Left kidney (tissue), 2 donors: ENCODE results near the gene ST6GALNAC1. TPM values are rescaled to one million over a fixed set of nuclear protein-coding genes. Genes with fewer than 3 reads are reported as not detected.
"Not testable (repeated sequence)": the region's sequence is repeated elsewhere in the genome, so short reads cannot be mapped to it uniquely, and the experiment has no call there.

Experiments used
- DNase-seq: peaks from one replicate; pipeline ENCODE4 v3.0.0-alpha.2; 2013
- polyA plus RNA-seq: library from polyadenylated mRNA; unstranded; fragments of 120-200 nt; gene quantifications from one replicate; pipeline ENCODE4 v1.2.1, GENCODE V29; 2013; ENCODE audit not compliant: insufficient read length

The ST6GALNAC1 gene
- polyA plus RNA-seq, 1 donor: 0.28 TPM

DNA sequence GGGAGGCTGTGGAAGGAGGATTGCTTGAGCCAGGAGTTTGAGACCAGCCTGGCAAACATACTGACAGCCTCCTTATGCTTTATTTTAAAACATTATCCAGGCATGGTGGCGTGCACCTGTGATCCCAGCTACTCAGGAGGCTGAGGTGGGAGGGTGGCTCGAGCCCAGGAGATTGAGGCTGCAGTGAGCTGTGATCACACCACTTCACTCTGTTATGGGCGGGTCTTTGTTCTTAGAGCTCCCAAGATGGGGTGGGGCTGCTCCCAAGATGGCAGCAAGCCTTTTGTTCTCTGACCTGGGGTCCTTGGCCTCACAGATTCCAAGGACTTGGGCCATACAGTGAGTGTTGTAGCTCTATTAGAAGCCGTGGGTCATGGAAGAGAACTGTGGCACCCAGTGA, 31.8 kb downstream of the ST6GALNAC1 start:
- no peak for DNase-seq

DNA sequence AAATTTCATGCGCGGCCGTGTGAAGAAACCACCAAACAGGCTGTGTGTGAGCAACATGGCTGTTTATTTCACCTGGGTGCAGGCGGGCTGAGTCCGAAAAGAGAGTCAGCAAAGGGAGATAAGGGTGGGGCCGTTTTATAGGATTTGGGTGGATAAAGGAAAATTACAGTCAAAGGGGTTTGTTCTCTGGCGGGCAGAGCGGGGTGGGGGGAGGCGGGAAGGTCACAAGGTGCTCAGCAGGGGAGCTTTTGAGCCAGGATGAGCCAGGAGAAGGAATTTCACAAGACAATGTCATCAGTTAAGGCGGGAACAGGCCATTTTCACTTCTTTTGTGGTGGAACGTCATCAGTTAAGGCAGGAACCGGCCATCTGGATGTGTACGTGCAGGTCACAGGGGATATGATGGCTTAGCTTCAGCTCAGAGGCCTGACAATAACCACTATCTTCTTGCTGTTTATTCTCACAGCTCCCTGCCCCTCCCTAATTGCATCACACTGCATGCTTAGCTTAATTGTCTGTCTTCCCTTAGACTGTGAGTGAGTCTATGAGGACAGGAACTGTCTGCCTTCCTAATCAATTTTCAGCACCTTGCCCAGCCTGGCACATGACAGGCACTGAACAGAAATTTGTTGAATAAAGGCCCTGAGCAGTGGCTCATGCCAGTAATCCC, 32.3 kb downstream of the ST6GALNAC1 start:
- not testable (repeated sequence) for DNase-seq

DNA sequence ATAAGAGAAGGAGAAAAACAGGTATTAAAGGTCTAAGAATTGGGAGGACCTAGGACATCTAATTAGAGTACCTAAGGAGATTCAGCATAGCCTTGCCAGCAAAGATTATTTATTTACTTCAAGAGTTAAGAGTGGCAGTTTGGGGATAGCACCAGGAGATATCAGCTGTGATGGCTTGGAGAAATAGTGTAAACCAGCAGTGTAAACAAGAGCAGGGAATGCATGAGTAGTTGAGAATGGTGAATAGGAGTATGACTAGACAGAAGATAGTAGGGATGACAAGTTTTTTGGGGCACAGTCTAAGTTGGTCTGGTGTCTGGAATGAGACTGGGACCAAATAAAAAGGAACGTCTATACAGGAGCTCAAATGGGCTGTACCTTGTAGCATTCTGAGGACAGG, 36.9 kb downstream of the ST6GALNAC1 start:
- DNase-seq: not testable (repeated sequence)

DNA sequence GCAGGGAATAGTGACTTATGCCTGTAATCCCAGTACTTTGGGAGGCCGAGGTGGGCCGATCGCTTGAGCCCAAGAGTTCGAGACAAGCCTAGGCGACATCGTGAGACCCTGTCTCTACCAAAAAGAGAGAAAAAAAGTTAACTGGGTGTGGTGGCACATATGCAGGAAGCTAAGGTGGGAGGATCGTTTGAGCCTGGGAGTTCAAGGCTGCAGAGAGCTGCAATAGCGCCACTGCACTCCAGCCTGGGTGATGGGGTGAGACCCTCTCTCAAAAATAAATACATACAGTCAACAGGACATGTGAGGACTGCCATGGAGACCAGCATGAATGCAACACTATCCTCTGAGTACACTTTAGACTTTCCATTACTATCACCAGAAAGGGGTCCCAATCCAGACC, 42.5 kb downstream of the ST6GALNAC1 start:
- DNase-seq: no peak

DNA sequence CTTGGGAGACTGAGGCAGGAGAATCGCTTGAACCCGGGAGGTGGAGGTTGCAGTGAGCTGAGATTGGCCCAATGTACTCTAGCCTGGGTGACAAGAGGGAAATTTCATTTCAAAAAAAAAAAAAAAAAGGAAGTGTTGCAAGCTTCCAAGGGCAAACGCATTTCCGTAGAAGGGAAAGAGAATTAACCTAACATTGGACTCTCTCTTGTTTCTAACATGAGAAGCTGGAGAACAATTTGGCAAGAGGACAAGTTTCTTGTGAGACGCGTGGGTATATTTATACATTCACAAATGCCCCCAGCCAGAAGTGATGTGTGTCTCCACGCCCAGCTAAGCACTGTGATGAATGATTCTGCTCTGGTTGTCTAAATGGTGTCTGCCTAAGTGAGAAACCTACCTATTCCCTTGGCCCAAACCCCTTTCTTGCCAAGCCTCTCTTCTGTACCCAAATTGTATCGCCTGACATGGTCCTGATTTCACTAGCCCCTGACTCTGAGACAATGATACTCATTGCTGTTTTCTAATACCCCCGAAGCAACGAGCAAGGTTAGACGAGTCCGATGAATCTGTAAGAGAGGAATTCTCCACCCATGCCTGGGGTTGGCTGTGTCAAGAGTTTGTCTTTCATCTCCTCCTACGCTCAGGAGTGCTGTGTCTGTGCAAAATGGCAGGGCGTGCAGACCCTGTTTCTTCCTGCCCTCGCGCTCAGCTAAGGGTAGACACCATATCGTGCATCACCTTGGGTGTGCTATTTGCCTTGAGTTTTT, 43.7 kb downstream of the ST6GALNAC1 start:
- no peak for DNase-seq

DNA sequence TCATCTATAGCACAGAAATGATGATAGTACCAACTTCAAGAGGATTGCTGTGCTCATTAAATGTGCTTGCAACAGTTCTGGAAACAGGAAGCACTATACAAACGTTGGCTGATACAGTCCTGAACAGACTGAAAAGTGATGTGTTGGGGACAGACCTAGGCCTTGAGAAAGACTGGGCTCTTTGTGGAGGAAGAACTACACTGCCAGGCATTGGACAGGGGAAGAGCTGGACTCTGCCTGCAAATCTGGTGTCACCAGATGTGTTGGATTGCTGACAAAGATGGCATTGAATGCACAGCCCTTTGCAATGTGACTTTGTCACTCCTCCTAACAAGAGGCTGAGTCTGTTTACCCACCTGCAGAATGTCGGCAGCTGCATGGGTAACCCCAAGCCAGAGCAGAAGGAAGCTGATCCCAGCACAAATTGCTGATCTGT, 45.5 kb downstream of the ST6GALNAC1 start:
- DNase-seq: no peak

DNA sequence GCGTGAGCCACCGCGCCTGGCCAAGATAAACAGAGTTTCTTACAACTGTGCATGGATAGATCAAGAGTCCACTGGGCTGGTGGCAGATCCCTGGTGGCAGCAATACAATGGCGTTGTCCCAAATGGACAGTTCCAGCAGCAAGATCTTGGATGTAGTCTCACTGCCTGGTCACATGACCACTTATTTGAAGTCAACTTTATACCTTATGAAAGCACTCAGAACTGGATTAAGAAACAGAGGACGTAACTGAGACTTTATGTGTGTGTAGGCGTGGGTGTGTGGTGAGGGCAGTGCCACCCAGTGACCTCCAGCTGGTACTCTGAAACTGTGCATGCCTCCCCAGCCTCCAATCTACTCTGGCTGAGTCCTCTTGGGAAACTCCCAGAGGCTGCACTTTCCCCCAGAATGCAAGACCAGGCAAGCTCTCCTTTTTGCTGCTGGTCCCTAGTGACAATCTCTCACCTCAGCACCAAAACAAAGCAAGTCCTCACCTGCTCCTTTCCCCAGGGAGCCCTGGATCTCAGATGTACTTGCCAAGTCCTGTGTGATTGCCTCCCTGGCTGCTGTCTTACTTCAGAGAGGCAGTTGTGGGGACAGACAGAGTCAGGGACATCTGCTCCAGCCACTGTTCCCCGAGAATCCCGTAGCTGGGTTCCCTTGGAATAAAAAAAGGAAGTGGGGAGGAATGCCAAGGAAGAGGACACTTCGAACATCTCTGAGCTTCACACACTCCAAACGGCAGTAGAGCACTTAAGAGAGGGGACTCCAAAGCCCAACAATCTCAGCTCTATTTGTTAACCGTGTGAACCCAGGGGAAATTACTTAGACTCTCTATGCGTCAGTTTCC, 46.2 kb downstream of the ST6GALNAC1 start:
- DNase-seq: no peak

DNA sequence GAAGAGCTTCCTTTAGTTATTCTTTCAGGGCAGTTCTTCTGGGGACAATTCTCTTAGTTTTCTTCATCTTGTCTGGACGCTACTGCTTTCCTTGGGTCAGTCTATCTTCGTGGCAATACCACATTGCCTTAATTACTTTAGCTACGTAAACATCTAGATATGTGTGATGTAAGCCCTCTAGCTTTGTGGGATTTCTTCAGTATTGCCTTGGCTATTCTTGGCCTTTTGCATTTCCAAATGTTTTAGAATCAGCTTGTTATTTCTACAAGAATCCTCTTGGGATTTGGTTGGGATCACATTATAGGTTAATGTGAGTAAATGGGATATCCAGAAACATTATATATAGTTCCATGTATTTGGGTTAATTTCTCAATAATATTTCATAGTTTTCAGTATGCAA, 48.9 kb downstream of the ST6GALNAC1 start:
- DNase-seq: no peak

DNA sequence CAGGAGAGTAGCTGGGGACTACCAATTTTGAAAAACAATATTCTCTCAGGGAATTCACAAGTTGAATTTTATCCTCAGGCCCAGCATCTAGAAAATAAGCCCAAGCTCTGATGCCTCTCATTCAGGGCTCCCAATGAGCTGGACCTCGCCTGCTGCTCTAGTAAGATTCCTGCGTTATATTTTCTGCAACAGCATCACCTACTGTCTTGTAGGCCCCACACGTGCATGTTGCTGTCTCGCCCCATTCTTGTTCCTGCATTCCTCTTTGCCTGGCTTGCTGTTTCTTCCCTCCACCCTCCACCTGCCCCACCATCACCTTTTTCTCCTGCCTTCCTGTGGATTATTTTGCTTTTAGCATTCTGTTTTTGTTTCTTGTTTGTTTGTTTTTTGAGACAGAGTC, 49.6 kb downstream of the ST6GALNAC1 start:
- DNase-seq: no peak

DNA sequence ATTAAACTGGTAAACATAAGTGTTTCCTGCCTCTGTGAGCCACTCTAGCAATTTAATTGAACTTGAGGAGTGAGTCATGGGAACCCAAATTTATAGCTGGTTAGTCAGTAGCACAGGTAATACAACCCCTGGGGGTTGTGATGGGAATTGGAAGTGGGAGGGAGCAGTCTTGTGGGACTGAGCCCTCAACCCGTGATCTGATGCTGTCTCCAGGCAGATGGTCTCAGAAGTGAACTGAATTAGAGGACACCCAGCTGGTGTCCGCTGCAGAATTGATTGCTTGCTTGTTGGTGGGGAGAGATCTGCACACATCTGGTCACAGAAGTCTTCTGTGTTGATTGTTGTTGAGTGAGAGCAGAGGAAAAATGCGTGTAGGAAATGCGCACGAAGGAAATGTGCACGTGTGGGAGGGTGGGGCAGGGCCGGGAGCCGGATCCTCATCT, 50.2 kb downstream of the ST6GALNAC1 start:
- no peak for DNase-seq

DNA sequence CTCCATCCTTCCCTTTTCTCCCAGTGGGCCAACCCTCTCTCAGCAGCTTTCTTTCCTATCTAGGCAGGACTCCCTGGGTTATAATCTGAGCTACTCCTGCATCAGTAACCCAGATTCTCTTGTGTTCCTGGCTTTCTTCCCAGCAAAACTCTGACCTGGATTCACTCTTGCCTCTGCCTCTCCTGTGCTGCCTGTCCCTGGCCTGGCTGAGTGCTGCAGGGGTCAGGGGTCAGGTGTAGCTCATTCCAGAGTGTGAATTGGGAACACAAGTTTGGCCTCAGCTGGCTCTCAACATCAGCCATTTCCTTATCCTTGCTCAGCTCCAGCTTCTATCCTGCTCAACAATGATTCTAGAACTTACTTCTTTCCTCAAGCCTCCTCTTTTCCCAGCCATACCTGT, 55.4 kb downstream of the ST6GALNAC1 start:
- DNase-seq: no peak

DNA sequence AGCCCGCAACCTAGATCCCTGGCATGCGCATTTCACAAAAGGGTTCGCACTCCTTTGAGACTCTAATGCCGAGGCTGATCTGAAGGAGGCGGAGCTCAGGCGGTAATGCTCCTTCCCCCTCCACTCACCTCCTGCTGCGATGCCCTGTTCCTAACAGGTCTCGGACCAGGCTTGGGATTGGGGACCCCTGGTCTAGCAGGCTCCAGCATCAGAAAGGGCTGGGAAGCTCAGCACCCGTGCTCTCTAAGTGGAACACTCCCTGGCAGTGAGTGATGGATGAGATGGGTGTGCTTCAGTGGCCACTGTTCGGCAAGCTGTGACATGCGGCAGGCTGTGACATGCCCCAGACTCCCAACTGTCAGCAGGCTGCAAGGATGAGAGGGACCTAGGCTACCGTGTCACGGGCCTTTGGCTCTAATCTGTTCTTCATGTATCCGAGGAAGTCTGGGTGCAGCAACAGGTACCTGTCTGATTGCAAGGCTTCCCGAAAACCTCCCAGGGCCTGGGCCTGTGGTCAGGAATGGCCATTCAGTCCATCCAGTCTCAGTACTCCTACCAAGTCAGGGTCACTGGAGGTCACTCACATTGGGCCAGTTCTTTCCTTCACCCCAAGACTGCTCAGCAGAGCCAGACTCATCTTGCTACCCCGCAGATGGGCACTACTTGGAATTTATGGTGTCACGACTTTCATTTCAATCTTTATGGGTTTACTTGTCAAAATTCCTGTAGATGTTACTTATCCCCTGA, 56.6 kb downstream of the ST6GALNAC1 start:
- DNase-seq: no peak

DNA sequence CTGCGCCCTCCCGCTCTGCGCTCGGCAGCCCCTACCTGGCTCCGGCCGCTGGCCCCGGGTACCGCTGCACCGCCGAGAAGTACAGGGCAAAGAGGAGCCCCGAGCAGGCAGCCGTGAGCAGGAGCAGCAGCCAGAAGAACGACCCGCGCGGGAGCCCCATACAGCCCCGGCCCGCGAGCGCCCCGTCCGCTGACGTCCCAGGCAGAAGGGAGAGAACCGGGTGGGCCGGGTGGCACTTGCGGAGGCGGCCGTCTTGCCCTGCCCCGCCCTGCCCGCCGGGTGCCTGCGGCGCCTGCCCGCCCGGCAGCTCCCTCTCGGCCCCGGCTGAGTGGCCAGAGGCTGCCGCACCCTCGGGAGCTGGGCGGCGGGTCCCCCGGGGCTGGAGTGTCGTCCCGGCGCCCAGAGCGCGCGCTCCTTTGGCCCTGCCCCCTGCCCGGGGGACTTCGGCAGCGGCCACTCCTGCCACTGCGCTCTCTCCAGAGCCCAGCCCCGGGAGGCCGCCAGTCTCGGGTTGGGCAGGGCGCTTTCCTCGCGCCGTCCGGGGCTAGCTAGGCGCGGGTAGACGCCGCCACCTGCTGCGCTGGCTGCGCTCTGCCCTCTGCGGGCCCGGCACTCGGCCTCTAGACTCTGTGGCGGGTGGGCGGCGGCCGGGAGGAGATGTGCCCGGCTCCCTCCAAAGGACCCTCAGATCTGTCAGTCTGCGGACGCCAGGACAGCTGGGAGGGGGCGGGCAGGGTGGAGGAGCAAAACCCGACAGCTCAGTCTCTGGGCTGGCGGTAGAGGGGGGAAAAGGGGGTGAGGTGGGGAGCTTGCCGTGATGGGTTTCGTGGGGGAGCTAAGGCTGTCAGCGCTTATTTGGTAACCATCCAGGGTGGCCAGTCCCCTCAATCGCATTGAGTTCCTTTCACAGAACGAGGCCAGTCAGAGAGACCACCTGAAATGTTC, 57.6 kb downstream of the ST6GALNAC1 start, which contains the start of gene ST6GALNAC2:
TSS of gene ST6GALNAC2 (minus strand) at position 212 of the 945 bp plus-strand sequence. CDS start at position 160, 52 bp downstream.
- DNase-seq: peak; percentile 58

DNA sequence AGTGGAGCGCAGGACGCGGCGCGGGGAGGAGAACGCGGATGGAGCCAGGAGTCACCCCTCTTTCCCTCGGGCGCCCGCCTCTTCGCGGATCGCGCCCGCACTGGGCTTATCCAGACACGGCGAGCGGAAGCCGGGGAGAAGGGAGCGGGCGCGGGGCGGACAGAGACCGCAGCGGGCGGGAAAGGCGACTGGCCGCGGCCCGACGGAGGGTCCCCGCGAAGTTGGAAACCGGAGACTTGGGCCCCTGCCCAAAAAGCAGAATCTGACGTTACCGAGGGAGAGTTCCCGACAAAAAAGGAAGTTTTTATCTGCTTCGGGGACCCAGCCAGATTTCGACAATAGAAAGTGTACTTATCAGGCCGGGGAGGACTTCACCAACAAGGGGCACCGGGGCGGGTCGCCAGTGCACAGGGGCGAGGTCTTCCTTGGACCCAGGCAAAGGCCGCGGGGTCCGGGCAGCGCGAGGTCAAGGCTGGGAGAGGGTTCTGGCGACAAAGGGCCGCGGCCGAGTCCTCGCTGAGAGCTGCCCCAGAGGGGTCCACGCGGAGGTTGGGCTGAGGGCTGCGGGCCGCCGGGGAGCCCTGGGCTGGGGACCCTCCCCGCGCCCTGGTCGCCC, 58.4 kb downstream of the ST6GALNAC1 start:
- DNase-seq: no peak

DNA sequence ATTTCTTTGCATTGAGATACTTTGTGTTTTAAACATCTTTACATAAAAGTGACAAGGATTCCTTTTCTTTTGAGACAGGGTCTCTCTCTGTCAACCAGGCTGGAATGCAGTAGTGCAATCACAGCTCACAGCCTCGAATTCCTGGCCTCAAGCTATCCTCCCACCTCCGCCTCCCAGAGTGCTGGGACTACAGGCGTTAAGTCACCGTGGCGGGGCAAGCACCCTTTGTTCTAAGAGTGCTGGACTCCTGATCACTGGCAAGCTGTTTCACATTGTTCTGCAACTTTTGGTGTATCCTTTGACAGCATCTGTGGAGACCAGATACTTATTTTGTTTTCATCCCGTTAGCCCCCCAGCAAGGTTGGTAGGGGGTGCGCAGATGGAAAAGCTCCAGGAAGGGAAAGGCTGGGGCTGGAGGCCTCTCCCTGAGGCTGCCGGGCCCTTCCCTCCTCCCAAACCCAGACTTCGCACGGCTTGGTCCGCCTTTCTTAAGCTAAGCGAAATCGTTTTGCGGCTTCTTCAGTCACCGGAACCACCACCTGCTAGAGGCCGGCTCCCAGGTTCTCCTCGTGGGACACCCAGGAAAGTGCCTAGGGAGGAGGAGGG, 59.0 kb downstream of the ST6GALNAC1 start:
- no peak for DNase-seq

DNA sequence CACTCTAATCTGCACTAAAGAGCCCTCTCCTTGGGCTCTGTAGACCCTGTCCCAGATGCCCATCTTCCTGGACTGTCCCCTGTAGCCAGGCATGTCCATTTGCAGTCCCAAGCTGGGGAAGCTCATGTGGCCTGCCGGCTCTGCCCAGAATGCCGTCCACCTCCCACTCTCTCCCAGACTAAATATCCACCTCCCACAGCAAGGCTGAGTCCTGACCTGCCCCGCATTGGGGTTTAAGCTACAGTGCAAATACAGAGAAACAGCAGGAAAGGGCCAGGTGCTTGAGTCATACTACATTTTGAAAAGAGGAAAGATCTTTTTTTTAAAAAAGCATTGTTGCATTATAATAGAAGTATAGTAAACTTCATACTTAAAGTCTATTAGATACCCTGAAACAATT, 60.9 kb downstream of the ST6GALNAC1 start:
- no peak for DNase-seq

DNA sequence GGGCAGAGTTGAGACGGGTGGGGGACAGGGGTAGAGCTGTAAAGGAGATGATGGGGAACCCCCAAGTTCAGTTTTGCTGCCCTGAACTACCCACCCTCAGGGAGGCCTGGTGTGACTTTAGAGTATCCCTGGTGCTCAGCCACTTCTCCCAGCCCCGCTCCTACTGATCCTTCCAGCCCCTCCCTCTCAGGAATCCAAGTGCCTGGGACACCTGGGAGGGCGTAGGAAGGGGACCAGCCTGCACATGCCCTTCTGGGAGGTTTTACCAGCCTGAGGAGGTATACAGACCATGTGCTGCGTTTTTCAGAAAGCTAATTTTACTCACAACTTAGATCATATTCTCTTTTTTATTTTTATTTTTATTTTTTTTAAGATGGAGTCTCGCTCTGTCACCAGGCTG, 62.0 kb downstream of the ST6GALNAC1 start:
- DNase-seq: no peak

DNA sequence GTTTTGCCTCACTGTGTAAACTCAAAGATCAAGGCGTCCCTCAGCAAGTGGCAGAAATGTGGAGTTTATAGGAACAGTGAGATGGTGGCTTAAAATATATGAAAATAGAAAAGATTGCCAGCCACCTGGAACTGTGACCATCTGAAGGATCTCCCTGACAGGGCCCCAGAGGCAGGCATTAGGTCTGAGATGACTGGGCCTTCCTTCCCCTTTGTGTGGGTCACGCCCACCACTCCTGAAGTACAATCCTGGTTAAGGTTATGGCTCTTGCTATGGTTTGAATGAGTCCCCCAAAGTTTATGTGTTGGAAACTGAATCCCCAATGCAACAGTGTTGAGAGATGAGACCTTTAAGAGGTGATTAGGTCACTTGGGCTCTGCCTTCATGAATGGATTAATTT, 64.3 kb downstream of the ST6GALNAC1 start:
- DNase-seq: no peak

DNA sequence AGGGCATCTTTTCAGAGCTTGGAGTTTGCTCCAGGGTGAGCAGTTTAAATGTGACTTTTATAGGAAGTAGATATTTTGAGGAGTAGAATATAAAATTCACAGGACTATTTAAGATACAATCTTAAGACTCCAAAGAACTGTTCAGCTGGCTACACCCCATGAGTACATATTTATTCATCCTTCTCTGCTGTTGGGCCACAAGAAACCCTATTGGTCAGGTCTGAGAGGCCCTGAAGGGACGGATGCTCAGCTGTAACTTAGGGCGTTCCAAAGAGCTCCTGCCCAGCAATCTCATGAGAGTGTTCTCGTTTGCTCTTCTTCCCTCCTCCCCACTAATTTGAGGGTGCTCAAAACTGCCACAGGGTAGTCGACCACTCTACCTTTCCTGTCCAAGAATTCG, 65.2 kb downstream of the ST6GALNAC1 start:
- DNase-seq: no peak

DNA sequence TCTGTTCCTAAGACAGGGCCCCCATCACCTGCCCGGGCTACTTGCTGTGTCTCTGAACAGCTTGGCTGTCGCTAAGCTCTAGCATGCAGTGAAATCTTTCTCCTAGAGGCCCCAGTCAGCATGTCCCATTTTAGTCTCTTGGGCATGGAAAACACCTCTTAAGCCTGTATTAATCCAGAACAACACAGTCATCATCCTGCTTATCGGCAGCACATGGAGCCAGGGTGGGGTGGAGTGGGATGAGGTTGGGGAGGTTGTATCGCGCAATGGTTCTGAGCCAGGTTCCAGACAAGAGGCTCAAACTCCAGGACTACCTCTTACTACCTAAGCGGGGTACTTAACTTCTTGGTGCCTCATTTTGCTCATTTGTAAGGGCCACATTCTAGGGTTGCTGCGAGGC, 65.7 kb downstream of the ST6GALNAC1 start:
- DNase-seq: no peak
